GM12873 (cell line): ENCODE results near the gene TTLL5.

Experiments used
- CTCF ChIP-seq: IDR thresholded peaks from 2 replicates; pipeline ENCODE4 v1.5.1; 2012; ENCODE audit warnings: low read depth, mild to moderate bottlenecking, moderate library complexity, low read length, control low read depth; ENCODE audit not compliant: insufficient read depth; ENCODE audit errors: missing control alignments

TTLL5 gene

GRCh38 chr14:75833326-75834020 lies 172.4 kb downstream of the TTLL5 start:
- TF ChIP-seq CTCF = no peak

DNA sequence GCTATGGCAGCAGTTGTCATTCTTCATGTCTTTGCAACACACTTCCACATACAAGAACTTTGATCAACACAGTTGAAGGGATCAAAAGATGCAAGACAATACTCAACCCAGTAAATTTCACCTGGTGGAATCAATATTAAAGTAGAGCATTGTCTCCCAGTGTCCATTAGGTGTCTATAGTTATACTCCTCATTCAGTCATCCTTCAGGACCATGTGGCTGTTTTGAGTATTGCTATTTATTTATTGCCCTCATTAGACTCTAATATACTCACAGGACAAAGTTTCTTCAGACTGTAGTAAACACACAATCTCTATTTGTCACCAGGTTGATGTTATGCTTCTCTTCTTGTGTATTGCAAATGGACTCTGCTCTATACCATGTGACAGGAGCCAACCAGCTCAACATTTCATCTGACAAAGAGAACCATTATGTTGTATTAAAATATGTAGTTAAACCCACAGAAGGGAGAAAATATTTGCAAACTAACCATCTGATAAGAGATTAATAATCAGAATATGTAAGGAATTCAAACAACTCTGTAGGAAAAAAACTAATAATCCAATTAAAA lies 174.2 kb downstream of the TTLL5 start:
- TF ChIP-seq CTCF = no peak

DNA sequence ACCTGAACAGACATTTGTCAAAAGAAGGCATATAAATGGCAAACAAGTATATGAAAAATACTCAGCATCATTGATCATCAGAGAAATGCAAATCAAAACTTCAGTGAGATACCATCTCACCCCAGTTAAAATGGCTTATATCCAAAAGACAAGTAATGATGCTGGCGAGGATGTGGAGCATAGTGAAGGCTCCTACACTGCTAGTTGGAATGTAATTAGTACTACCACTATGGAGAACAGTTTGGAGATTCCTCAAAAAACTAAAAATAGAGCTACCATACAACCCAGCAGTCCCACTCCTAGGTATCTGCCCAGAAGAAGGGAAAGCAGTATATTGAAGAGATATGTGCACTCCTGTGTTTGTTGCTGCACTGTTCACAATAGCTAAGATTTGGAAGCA lies 174.7 kb downstream of the TTLL5 start:
- TF ChIP-seq CTCF = no peak

- TF ChIP-seq CTCF = no peak
Observed at GRCh38 chr14:75837151-75837787, 176.2 kb downstream of the TTLL5 start.

DNA sequence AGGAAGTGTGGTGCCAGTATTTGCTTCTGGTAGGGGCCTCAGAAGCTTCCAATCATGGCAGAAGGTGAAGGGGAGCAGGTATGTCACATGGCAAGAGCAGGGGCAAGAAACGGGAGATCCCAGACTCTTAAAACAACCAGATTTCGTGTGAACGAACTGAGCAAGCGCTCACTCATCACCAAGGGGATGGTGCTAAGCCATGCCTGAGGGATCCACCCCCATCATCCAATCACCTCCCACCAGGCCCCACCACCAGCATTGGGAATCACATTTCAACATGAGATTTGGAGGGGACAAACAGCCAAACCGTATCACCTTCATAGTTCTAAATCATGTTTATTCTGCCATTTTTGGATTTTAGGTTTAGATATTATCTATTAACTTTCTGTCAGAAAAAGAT lies 179.9 kb downstream of the TTLL5 start:
- no peak for TF ChIP-seq CTCF

GRCh38 chr14:75842551-75842950 lies 181.5 kb downstream of the TTLL5 start:
- no peak for TF ChIP-seq CTCF

GRCh38 chr14:75844486-75844885 lies 183.4 kb downstream of the TTLL5 start:
- no peak for TF ChIP-seq CTCF
